Astrocyte of the spinal cord (primary cell): ENCODE data around the gene ARHGAP22.

ENCODE experiments used
- DNase-seq: peaks from one replicate; pipeline ENCODE4 v3.0.0; 2011; ENCODE audit warnings: low read depth, low spot score
- H3K4me3 ChIP-seq: 2 replicates; pipeline ENCODE4 v1.5.1; 2011; ENCODE audit warnings: low read depth, mild to moderate bottlenecking, low read length, moderate library complexity
- in situ Hi-C: cut with HindIII; loops from 2 replicates; pipeline ENCODE4 v1.10.0; 2017; ENCODE audit warnings: low sequenced_read_pairs
- TF ChIP-seq, protein P1 (sequence below): IDR thresholded peaks from 2 replicates; pipeline ENCODE4 v1.5.1; 2012; ENCODE audit warnings: low read depth, mild to moderate bottlenecking, low read length, inconsistent platforms

Gene ARHGAP22

GRCh38 chr10:48411510-48411909 is 193.4 kb downstream of the ARHGAP22 start:
- in situ Hi-C loops = no loop called here
- DNase-seq = no peak
- no peak overlapping the region for H3K4me3 ChIP-seq
- TF ChIP-seq, protein P1, sequence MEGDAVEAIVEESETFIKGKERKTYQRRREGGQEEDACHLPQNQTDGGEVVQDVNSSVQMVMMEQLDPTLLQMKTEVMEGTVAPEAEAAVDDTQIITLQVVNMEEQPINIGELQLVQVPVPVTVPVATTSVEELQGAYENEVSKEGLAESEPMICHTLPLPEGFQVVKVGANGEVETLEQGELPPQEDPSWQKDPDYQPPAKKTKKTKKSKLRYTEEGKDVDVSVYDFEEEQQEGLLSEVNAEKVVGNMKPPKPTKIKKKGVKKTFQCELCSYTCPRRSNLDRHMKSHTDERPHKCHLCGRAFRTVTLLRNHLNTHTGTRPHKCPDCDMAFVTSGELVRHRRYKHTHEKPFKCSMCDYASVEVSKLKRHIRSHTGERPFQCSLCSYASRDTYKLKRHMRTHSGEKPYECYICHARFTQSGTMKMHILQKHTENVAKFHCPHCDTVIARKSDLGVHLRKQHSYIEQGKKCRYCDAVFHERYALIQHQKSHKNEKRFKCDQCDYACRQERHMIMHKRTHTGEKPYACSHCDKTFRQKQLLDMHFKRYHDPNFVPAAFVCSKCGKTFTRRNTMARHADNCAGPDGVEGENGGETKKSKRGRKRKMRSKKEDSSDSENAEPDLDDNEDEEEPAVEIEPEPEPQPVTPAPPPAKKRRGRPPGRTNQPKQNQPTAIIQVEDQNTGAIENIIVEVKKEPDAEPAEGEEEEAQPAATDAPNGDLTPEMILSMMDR = no peak

GRCh38 chr10:48410503-48410902 is 194.4 kb downstream of the ARHGAP22 start:
- TF ChIP-seq, protein P1 = no peak
- no peak for DNase-seq
- in situ Hi-C loops = no loop called here
- H3K4me3 ChIP-seq = no peak overlapping the region

DNA sequence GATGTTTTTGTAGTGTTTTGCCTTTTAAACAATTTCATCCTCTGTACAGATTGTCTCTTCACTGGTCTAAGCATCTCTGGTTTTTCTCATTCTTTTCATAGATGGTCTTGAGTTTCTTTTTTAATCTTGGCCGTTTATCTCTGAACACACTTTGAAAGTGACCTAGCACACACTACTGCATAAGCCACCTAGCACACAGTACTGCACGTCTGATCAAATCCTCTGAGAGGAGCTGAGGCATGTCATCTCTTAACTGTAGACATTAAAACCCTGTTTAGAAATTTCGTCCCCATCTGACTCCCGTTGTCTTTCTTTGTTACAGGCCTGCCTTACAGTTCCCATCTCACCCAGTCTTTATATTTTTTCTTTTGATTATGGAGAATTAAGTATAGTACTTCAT is 198.2 kb downstream of the ARHGAP22 start:
- DNase-seq = no peak
- H3K4me3 ChIP-seq = no peak overlapping the region
- TF ChIP-seq, protein P1 = no peak
- in situ Hi-C loops = no loop called here

- no peak overlapping the region for H3K4me3 ChIP-seq
- in situ Hi-C loops = no loop called here
- TF ChIP-seq, protein P1 = no peak
- DNase-seq = peak; percentile 33
These were observed 198.7 kb downstream of the ARHGAP22 start for GRCh38 chr10:48406204-48406603.

DNA sequence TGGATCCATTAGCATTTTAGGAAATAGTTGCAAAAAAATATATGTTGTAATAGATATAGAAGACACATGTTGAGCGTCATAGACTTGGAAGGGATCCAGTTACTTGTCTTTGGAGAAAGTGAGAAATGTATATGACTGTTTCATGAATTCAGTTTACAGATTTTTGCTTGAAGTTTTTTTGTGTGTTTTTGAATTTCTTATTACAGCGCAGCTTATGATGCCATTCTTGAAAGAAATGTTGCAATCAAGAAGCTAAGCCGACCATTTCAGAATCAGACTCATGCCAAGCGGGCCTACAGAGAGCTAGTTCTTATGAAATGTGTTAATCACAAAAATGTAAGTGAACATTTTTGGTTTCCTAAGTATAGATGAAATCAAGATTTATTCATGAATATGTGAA is 200.2 kb downstream of the ARHGAP22 start:
- no peak for DNase-seq
- in situ Hi-C loops = no loop called here
- TF ChIP-seq, protein P1 = no peak
- no peak overlapping the region for H3K4me3 ChIP-seq

- DNase-seq = no peak
- TF ChIP-seq, protein P1 = no peak
- no peak overlapping the region for H3K4me3 ChIP-seq
- in situ Hi-C loops = no loop called here
These were observed 204.0 kb downstream of the ARHGAP22 start for GRCh38 chr10:48400850-48401220.
